Stimulated activated CD8-positive, alpha-beta memory T cell treated with anti-CD3 and anti-CD28 coated beads, Interleukin-15, amount 100 ng/mL, for 24 hours (primary cell): Measurements from ENCODE around the gene RBMS1.

ENCODE experiments used
- DNase-seq: peaks from one replicate; pipeline ENCODE4 v3.0.0-alpha.2; 2020; ENCODE audit warnings: low read depth

Gene RBMS1, protein sequence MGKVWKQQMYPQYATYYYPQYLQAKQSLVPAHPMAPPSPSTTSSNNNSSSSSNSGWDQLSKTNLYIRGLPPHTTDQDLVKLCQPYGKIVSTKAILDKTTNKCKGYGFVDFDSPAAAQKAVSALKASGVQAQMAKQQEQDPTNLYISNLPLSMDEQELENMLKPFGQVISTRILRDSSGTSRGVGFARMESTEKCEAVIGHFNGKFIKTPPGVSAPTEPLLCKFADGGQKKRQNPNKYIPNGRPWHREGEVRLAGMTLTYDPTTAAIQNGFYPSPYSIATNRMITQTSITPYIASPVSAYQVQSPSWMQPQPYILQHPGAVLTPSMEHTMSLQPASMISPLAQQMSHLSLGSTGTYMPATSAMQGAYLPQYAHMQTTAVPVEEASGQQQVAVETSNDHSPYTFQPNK

GRCh38 chr2:160493227-160494028 is at the start of gene RBMS1:
TSS of gene RBMS1 (minus strand) at chr2:160493807. CDS start at chr2:160493363, 444 bp downstream.
- DNase-seq, result peak; percentile 23

DNA sequence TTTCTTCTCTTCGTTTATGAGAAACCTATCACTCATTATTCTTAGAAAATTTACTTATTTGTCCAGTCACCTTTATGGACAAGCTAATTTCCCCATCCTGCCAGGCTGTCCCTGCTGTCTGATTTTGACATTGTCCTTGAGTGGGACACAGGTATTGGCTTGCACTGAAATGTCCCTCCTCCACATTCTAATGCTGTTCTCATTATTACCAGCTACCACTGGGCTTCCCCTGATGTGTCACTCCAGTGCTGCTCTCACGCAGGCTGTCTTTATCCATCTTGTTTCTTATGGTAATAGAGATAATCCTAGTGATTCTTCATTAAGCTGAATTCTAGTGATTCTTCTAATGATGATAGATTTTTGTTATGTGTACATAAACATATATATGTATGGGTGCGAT is 48.1 kb upstream of the RBMS1 start:
- DNase-seq, result no peak

GRCh38 chr2:160538559-160539355 is 45.1 kb upstream of the RBMS1 start:
- DNase-seq, result no peak

DNA sequence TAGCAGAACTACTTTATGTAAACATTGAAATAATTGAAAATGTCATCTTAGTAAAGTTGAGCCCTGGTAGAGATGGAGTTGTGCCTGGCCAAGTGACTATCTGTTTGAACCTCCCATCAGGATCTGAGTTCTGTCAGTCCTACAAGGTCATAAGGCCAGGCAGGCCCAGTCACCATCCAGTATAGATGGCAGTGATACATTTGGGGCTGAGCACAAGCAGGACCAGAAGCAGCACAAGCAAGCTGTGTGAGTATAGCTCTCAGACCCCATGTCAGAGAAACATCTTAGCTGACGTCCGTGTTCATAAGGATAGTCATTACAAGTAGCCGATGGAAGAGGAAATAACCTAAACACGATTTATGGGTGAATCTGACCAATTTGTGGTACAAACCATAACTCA is 44.5 kb upstream of the RBMS1 start:
- no peak for DNase-seq

GRCh38 chr2:160534996-160535395 is 41.4 kb upstream of the RBMS1 start:
- no peak for DNase-seq

DNA sequence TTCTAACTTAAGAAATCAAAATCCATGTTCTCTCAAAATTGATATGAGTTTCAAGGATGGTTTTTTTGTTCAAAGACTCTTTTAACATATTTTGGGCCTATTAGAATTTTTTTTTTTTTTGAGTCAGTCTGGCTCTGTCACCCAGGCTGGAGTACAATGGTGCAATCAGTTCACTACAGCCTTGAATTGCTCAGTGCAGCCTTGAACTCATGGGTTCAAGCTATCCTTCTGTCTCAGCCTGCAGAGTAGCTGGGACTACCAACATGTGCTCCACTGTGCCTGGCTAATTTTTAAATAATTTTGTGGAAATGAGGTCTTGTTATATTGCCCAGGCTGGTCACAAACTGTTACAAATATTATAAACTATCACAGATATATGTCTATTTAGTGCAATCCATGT is 40.6 kb upstream of the RBMS1 start:
- DNase-seq, result no peak

DNA sequence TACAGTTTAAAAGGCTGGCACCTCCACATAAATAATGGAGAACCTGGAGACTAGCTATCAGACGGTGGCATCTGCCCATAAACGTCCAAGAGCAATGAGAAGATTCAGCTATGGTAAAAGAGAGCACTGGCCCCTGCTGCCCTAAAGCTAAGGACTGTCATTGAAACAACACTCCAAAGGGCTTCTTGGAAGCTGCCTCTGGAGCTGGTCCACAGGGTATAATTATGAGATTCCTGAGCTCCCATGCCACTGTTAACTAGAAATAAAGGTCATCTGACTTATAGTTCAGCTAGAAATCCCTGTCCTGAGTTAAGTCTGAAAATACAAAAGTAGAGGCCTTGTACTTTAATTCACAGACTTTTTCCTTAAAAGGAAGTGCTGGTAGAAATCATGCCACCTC is 39.9 kb upstream of the RBMS1 start:
- DNase-seq, result no peak

DNA sequence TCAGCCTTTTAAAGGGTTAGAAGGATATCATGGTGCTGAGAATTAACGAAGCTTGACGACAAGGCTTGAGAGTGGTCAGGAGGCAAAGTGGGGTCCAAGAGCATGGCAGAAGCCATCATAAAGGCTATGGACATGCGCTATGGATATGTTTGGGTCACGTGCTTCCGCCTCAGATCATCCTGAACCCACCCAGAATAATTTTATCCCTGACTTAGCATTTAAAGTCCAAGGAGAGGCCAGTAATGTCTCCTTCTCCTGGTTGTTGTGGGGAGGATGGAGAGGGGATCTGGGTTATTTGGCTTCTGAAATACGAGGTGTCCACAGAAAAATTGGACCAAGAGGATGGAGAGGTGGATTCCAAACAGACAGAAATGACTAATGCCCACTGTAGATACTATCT is 38.8 kb upstream of the RBMS1 start:
- no peak for DNase-seq

DNA sequence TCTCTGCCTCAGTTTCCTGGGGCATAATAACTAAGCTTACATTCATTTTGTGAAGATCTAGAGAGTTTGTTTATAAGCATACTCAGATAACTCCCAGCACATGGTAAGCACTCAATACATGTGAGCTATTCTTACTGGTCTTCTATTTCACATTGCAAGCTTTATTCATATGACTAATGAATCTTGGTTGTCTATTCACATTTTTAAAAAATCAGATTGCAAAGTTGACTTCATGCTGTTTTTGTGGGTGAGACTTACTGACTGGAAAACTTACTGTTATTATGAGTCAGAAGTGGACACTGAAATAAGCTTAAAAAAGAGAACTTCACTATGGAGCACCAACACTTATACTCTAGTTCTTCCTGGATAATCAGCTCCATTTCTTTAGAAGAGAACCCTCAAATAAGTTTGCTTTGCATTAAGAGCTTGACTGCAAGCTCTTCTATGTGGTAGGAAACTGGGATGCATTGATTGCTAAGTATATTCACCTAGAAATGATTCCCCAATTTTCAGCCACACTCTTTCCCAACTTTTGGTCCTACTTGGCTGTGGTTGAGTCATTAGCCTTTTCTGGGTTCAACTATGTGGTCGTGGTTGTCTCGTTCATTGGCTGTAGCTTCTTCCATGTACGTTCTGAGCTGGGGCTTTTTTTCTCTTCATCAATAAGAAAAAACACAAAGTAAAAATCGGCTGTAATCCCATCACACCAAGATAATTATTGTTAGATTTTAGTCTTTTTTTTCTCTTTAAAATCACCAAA is 29.5 kb upstream of the RBMS1 start:
- DNase-seq, result no peak

- no peak for DNase-seq
Observed at GRCh38 chr2:160517731-160518130, 24.1 kb upstream of the RBMS1 start.

DNA sequence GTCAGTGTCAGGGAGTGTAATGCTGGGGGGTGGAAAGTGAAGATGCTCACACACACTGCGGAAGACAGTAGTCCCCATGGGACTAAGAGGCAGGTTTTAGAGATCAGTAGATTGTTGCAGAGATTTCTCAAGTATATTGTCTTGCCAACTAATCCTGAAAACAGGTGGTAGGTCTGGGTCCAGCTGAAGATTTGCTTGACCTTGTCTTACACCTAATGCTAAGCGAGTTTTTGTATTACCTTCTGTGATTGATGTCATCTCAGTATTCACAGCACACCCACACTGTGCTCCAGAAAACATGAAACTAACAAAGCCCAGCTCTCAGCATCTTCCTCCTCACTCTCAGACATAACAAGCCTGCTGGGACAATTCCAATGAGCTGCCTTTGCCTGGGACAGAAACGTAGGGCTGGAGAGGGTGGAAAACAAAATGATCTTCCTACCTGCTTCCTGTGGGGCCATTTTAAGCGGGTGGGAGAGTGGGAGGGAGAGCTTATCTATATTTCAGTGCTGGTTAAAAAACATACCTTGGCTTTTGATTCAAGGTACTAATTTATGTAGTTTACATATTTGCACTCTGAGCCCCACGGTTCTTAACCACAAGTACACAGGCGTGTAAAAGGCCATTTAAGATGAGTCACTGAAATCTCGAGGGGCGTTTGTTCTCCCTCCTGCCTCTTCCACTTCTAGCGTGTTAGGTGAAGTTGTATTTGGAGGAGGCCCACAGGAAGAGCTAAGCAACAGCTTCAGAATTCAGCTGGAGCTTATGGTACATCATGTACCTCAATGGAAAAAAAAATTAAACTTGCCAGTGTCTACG is 23.1 kb upstream of the RBMS1 start:
- no peak for DNase-seq

DNA sequence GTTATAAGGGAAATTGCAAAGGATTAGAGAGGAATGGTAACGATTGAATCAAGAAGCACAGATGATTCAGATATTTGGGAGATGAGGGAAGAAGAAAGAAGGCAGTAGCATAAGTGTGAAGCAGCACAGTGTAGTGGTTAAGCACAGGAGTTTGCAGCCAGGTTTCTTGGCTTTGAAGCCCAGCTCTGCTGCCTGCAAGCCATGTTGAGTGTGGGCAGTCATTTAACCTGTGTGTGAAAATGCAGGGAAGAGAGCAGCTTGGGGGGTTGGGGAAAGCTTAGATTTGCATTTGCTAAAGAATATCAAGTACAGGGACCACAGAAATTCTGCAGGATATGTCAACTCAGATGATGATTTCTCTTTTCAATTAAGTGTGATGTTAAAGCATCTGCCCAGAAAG is 21.5 kb upstream of the RBMS1 start:
- DNase-seq, result no peak

DNA sequence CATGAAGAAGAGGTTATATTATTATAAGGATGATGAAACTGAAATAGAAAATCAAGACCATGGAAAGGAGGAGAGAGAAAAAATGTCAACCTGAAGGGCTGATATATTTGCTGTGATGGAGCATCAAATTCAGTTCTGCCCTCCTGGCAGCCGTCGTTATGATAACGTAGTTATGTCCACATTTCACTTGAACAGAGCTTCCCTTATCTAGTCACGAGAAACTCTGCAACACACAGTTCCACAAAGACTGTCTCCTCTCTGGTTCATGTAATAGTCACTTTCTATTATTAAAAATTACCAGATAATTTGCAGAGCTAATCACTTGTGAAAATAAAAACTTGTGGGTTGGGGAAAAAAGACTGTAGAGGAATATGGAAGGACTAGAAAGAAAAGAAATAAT is 19.5 kb upstream of the RBMS1 start:
- DNase-seq, result no peak

- DNase-seq, result no peak
Observed at GRCh38 chr2:160512491-160512890, 18.9 kb upstream of the RBMS1 start.

DNA sequence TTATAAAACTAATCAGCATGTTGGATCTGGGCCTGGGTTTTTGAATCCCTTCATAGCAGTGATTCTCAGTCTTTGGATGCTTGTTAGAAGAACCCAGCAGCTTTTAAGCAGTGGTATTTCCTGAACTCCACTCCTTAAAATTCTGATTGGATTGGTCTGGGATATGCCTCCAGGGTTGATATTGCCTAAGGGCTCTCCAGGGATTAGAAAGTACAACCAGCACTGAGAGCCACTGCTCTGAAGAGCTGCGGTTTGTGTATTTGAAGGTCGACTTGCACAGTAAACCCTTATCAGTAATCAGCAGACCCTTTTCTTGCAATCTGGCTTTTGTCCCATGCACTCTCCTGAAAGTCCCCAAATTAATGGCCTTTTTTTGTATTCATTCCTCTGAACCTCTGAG is 17.0 kb upstream of the RBMS1 start:
- DNase-seq, result no peak

DNA sequence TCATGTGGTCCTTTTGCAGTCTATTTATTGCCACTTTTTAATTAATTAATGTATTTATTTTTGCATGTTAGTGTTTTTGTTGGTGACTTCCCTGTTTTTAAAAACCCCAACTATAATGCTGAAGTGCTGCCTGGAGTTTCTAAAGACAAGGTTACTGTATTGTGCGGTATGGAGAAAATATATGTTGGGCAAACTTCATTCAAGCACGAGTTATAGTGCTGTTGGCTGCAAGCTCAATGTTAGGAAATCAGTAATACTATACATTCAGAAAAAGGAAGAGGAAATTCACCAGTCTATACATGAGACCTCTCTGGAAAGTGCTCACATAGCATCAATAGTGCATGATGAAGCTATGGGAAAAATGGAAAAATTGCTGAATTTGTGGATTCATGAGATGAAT is 15.4 kb upstream of the RBMS1 start:
- no peak for DNase-seq

- DNase-seq, result no peak
Observed at GRCh38 chr2:160507464-160507863, 13.9 kb upstream of the RBMS1 start.

- DNase-seq, result no peak
Observed at GRCh38 chr2:160507046-160507407, 13.4 kb upstream of the RBMS1 start.

GRCh38 chr2:160506371-160507045 is 12.9 kb upstream of the RBMS1 start:
- no peak for DNase-seq

GRCh38 chr2:160505256-160505655 is 11.6 kb upstream of the RBMS1 start:
- DNase-seq, result no peak
